PC-3 (cell line): ENCODE data around the gene HMGCLL1.

ENCODE experiments used
- CTCF ChIP-seq: fragments of 300-600 bp; sonication (generic); conservative IDR thresholded peaks from 2 replicates; pipeline ENCODE4 v1.5.1; 2017; ENCODE audit warnings: antibody characterized with exemption, low read depth, mild to moderate bottlenecking, low read length
- EZH2 ChIP-seq: fragments of 300-600 bp; sonication (generic); IDR thresholded peaks from one replicate; pipeline ENCODE4 v1.6.1; 2017; ENCODE audit warnings: antibody characterized with exemption, mild to moderate bottlenecking, low read length; ENCODE audit not compliant: unreplicated experiment
- EZH2phosphoT487 ChIP-seq: fragments of 300-600 bp; sonication (generic); IDR thresholded peaks from 2 replicates; pipeline ENCODE4 v1.6.1; 2018; ENCODE audit warnings: mild to moderate bottlenecking, antibody characterized with exemption, low read length, borderline replicate concordance

GRCh38 chr6:55574556-55574955 lies 4.4 kb downstream of the HMGCLL1 start:
- TF ChIP-seq CTCF, result no peak
- no peak for TF ChIP-seq EZH2
- no peak for TF ChIP-seq EZH2phosphoT487
